A673 (cell line): ENCODE results near the gene KCNIP1.

ENCODE experiments used
- CTCF ChIP-seq: fragments of 300-800, 200-600 bp; sonication (generic); conservative IDR thresholded peaks from 2 replicates; pipeline ENCODE4 v1.5.1; 2017; ENCODE audit warnings: low read depth, mild to moderate bottlenecking, antibody characterized with exemption, low read length, moderate library complexity, mixed read lengths
- EZH2 ChIP-seq: fragments of 200-600 bp; sonication (generic); IDR thresholded peaks from 2 replicates; pipeline ENCODE4 v1.6.1; 2017; ENCODE audit warnings: borderline replicate concordance, low read depth, mild to moderate bottlenecking, mixed read lengths, antibody characterized with exemption, low read length; ENCODE audit not compliant: poor library complexity, severe bottlenecking

GRCh38 chr5:170509348-170509660, 5.5 kb downstream of the KCNIP1 start:
- TF ChIP-seq CTCF (no peak), EZH2 (no peak)
